ENCODE measurements around the gene REEP1. TPM values are rescaled to one million over a fixed set of nuclear protein-coding genes. Genes with fewer than 3 reads are reported as not detected.

The REEP1 gene
- total and polyA plus RNA-seq, 2 of the 8 experiments (the other 6 are each of a cell fraction or from before 2014, with no cell fraction given) = 0.74 to 1.5 TPM

DNA sequence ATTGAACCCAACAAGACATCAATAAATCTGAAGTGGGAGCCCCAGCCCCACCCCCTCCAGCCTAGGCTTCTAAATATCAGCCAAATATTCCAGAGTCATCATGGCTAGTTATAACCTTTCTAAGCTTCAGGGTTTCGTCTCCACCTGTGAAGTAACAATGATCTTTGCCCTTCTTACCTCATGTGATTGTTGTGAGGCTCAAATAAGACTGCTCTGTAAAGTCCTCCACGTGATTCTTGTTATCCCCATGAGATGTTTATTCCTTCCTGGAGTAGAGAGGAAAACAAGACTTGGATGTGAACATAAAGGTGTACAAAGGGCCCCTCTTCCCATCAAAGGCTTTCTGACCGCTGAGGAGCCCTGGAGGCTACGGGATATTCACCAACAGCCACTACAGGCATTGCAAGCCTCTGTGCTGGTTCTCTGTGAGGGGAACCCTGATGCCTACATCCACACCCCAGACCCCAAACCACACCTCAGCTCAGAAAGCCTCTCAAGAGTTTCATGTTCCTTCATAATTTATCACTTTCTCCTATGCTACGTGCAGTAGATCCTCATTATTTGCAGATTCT lies 20.1 kb upstream of the REEP1 start:
- no peak overlapping the region for H3K23ac ChIP-seq (ENCODE audit: insufficient read length)
- no peaks in the 10 kb centered on the region for H3K36me3 ChIP-seq (ENCODE audit: control insufficient read depth in 2 of 4, insufficient read depth in 4 of 4, low read length in 3 of 4)
- no peak overlapping the region for H3K4me3 ChIP-seq (ENCODE audit: extremely low read depth in 1 of 4, insufficient read depth in 2 of 4, low read depth in 3 of 4, low read length in 4 of 4)
- no peak overlapping the region for H4K8ac ChIP-seq (ENCODE audit: extremely low read depth, insufficient read depth, low read length)
- H3K18ac ChIP-seq (ENCODE audit: extremely low read depth, low read length) = no peak overlapping the region
- H2BK15ac ChIP-seq (ENCODE audit: low read length) = no peak overlapping the region
- no peak overlapping the region for H2BK20ac ChIP-seq (ENCODE audit: low read length)
- H4K5ac ChIP-seq (ENCODE audit: insufficient read length, low read depth, low read length) = no peak overlapping the region
- no peak overlapping the region for H2AFZ ChIP-seq (ENCODE audit: low read length)
- no peak overlapping the region for H2AK5ac ChIP-seq (ENCODE audit: low read depth, low read length)
- CTCF ChIA-PET (ENCODE audit: partially characterized antibody) = interaction anchor here (0.7 to 2.5 kb wide), 6 partner anchors 9 to 136 kb away, joined by 3 to 9 read pairs (median 4); no protein-coding TSS in a partner anchor
- peaks cover 0 to 6% (median 0%) of the 10 kb centered on the region in 4 experiments; a peak in 2 of 7 replicates for H3K4me1 ChIP-seq (replicated peaks in 1 of 4; ENCODE audit: control insufficient read depth in 3 of 4, insufficient read depth in 4 of 4, low read length in 3 of 4)
- H3K27me3 ChIP-seq (replicated peaks in 1 of 4; ENCODE audit: control insufficient read depth in 3 of 4, extremely low read depth in 1 of 4, insufficient read depth in 3 of 4, low read length in 3 of 4) = no peaks in the 10 kb centered on the region
- H3K9me3 ChIP-seq (ENCODE audit: insufficient read depth in 2 of 2, low read depth in 1 of 2, low read length in 1 of 2) = no peaks in the 10 kb centered on the region
- H3K79me2 ChIP-seq (ENCODE audit: control insufficient read depth in 1 of 2, insufficient read depth in 2 of 2, low read length in 2 of 2) = no peaks in the 10 kb centered on the region
- DNase-seq (ENCODE audit: low read depth in 1 of 2, low spot score in 2 of 2) (no peak), FAIRE-seq (no peak)
- no peaks in the 10 kb centered on the region for H4K20me1 ChIP-seq (replicated peaks in 1 of 2; ENCODE audit: control insufficient read depth in 1 of 2, insufficient read depth in 2 of 2, low read length in 2 of 2)
- no peak overlapping the region for H2BK12ac ChIP-seq (ENCODE audit: low read depth, low read length)
- no peak overlapping the region for H3K9ac ChIP-seq (replicated peaks in 1 of 4; ENCODE audit: extremely low read depth in 1 of 4, low read depth in 3 of 4, low read length in 3 of 4)
- 80% methylated on average over 5 of the region's 5 CpGs; no CpG with 5 or more reads in 1 of the 2 experiments for WGBS, 2 experiments (ENCODE audit: extremely low coverage in 1 of 2, insufficient coverage in 1 of 2, insufficient read length in 1 of 2, insufficient replicate concordance in 2 of 2, low coverage in 1 of 2, low lambda C conversion rate in 2 of 2, missing lambda C conversion rate in 1 of 2)
- no peak overlapping the region for H4K91ac ChIP-seq (replicated peaks; ENCODE audit: insufficient read length, low read length)
- no peak overlapping the region for H3K27ac ChIP-seq (ENCODE audit: low read depth, low read length)
- H3K79me1 ChIP-seq (ENCODE audit: low read depth, low read length) = 0 out of 2 replicates have a peak, but pooled peaks cover 2% of the 10 kb centered on the region
- no peak overlapping the region for H2BK5ac ChIP-seq (ENCODE audit: low read depth, low read length)
- no peak overlapping the region for H3K4ac ChIP-seq (replicated peaks; ENCODE audit: insufficient read length, low read depth, low read length)
- H3K23me2 ChIP-seq (ENCODE audit: low read depth, low read length) = no peaks in the 10 kb centered on the region
- H2BK120ac ChIP-seq (replicated peaks; ENCODE audit: low read depth, low read length) = no peak overlapping the region
- no peak overlapping the region for H3K4me2 ChIP-seq (ENCODE audit: insufficient read depth in 1 of 2, low read depth in 2 of 2, low read length in 2 of 2)
- POLR2A ChIA-PET (ENCODE audit: partially characterized antibody) = no interaction called here
- no peak overlapping the region for H3K14ac ChIP-seq (ENCODE audit: insufficient read length)
- H3K56ac ChIP-seq (replicated peaks; ENCODE audit: insufficient read length, low read depth, low read length) = no peak overlapping the region
- TF ChIP-seq SAP30 (IDR thresholded peaks at IDR 0.05; ENCODE audit: insufficient read depth, insufficient replicate concordance, low read length) (no peak), HDAC2 (IDR thresholded peaks at IDR 0.05; ENCODE audit: borderline replicate concordance in 1 of 2, low read depth in 2 of 2, low read length in 2 of 2) (no peak), GABPA (IDR thresholded peaks at IDR 0.05; ENCODE audit: borderline replicate concordance, insufficient read depth, low read length) (no peak), SP4 (IDR thresholded peaks at IDR 0.05; ENCODE audit: low read length) (no peak), RAD21 (IDR thresholded peaks at IDR 0.05 in 1 of 2, conservative IDR thresholded peaks at IDR 0.05 in 1 of 2; ENCODE audit: low read depth in 2 of 2, low read length in 2 of 2) (no peak), EGR1 (IDR thresholded peaks at IDR 0.05; ENCODE audit: borderline replicate concordance, low read depth, low read length) (no peak), GTF2F1 (IDR thresholded peaks at IDR 0.05; ENCODE audit: borderline replicate concordance, low read depth, low read length) (no peak), RXRA (IDR thresholded peaks at IDR 0.05; ENCODE audit: insufficient read depth, low read depth, low read length) (no peak), CHD1 (IDR thresholded peaks at IDR 0.05; ENCODE audit: low read depth, low read length) (no peak), RFX5 (IDR thresholded peaks at IDR 0.05; ENCODE audit: borderline replicate concordance, low read depth, low read length) (no peak)
- TF ChIP-seq, protein P1, sequence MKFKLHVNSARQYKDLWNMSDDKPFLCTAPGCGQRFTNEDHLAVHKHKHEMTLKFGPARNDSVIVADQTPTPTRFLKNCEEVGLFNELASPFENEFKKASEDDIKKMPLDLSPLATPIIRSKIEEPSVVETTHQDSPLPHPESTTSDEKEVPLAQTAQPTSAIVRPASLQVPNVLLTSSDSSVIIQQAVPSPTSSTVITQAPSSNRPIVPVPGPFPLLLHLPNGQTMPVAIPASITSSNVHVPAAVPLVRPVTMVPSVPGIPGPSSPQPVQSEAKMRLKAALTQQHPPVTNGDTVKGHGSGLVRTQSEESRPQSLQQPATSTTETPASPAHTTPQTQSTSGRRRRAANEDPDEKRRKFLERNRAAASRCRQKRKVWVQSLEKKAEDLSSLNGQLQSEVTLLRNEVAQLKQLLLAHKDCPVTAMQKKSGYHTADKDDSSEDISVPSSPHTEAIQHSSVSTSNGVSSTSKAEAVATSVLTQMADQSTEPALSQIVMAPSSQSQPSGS (IDR thresholded peaks at IDR 0.05; ENCODE audit: low read length) = no peak

Data from H1 (cell line).